Cardiac fibroblast (primary cell): ENCODE data around the gene NR2C2.

ENCODE experiments used
- DNase-seq, 2 donors: peaks; one replicate each; pipeline versions ENCODE4 v3.0.0 to v3.0.0-alpha.2; 2010; ENCODE audit warnings: low read depth in 2 of 2
- H3K4me3 ChIP-seq, 2 donors: replicated peaks in 1 of 2; 1 replicate in 1 of 2; 2 replicates in 1 of 2; pipeline ENCODE4 v1.5.1; 2011; ENCODE audit warnings: low read depth in 2 of 2, low read length in 2 of 2, mild to moderate bottlenecking in 2 of 2, moderate library complexity in 1 of 2
- TF ChIP-seq, protein P1 (sequence below): IDR thresholded peaks from one replicate; pipeline ENCODE4 v1.5.1; 2011; ENCODE audit warnings: low read depth, mild to moderate bottlenecking, low read length, inconsistent platforms

The NR2C2 gene

GRCh38 chr3:14929310-14930074 lies 17.9 kb upstream of the NR2C2 start:
- no peak overlapping the region for H3K4me3 ChIP-seq
- no peak for DNase-seq
- TF ChIP-seq, protein P1, sequence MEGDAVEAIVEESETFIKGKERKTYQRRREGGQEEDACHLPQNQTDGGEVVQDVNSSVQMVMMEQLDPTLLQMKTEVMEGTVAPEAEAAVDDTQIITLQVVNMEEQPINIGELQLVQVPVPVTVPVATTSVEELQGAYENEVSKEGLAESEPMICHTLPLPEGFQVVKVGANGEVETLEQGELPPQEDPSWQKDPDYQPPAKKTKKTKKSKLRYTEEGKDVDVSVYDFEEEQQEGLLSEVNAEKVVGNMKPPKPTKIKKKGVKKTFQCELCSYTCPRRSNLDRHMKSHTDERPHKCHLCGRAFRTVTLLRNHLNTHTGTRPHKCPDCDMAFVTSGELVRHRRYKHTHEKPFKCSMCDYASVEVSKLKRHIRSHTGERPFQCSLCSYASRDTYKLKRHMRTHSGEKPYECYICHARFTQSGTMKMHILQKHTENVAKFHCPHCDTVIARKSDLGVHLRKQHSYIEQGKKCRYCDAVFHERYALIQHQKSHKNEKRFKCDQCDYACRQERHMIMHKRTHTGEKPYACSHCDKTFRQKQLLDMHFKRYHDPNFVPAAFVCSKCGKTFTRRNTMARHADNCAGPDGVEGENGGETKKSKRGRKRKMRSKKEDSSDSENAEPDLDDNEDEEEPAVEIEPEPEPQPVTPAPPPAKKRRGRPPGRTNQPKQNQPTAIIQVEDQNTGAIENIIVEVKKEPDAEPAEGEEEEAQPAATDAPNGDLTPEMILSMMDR, result no peak

DNA sequence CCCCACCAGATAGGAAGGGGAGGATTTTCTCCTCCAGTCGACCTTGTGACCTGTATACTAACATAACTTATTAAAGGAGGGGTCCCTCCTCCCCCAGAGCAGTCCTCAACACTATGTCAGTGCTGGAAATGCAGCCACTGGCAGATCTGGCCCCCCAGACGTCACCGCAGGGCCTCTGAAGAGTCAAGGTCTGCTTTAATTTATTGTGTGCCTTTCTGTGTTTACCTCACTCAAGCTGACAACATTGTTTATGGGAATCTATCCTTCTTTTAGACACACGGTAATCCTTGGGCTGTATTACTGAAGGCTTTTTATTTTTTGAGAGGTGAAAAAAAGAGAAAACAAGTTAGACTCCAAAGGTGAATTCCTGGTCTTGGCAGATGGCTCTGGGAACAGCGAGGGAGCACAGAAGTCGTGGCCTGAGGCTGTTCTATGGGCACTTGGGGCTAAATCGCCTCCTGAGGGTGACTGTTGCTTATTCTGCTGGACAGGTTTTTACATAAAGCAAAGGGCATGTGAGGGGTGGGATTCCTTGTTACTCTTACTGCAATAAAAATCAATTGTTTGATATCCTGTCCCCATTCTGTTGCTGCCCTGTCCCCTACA lies 13.5 kb upstream of the NR2C2 start:
- DNase-seq, result no peak
- TF ChIP-seq, protein P1, result no peak
- H3K4me3 ChIP-seq, result no peak overlapping the region

DNA sequence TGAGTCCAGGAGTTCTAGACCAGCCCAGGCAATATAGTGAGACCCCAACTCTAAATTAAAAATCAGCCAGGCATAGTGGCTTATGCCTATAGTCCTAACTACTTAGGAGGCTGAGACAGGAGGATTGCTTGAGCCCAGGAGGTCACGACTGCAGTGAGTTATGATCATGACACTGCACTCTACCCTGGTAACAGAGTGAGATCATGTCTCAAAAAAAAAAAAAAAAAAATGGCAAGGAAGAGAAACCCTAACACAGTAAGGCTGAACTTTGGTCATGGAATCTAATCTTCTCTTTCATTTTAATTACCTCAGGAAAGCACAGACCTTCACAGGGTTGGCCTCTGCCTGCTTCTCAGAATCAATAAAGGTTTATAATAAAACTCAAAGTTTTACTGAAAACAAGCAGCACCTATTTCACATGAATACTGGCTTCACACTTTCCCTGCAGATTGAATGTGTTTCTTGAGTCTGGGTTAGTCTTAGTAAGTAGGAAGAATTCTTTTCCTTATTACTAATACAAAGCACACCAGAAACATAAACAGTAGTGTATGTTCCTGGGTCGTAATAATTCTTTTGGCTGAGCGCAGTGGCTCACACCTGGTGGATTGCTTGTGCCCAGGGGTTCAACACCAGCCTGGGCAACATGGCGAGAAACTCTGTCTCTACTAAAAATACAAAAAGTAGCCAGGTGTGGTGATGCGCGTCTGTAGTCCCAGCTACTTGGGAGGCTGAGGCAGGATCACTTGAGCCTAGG lies 11.6 kb upstream of the NR2C2 start:
- DNase-seq, result no peak
- no peak overlapping the region for H3K4me3 ChIP-seq
- TF ChIP-seq, protein P1, result no peak

GRCh38 chr3:14938954-14939353 lies 8.4 kb upstream of the NR2C2 start:
- TF ChIP-seq, protein P1, result no peak

GRCh38 chr3:14941871-14942270 lies 5.5 kb upstream of the NR2C2 start:
- no peak for DNase-seq
- TF ChIP-seq, protein P1, result no peak
- no peak overlapping the region for H3K4me3 ChIP-seq

More at GRCh38 chr3:14938954-14939353, 8.4 kb upstream of the NR2C2 start:
- no peak overlapping the region for H3K4me3 ChIP-seq
- DNase-seq, result no peak

- TF ChIP-seq, protein P1, result no peak
- no peak overlapping the region for H3K4me3 ChIP-seq
- DNase-seq, result no peak
Measured at GRCh38 chr3:14943042-14943441, 4.3 kb upstream of the NR2C2 start.
